Middle frontal gyrus (tissue), 1 donor: ENCODE results near the gene RPEL1.
"Not testable (repeated sequence)": the region's sequence is repeated elsewhere in the genome, so short reads cannot be mapped to it uniquely, and the experiment has no call there.

Experiments used
- DNase-seq: peaks from one replicate; pipeline ENCODE4 v3.0.0-alpha.2; 2015; ENCODE audit warnings: low spot score; ENCODE audit errors: extremely low spot score

Gene RPEL1

DNA sequence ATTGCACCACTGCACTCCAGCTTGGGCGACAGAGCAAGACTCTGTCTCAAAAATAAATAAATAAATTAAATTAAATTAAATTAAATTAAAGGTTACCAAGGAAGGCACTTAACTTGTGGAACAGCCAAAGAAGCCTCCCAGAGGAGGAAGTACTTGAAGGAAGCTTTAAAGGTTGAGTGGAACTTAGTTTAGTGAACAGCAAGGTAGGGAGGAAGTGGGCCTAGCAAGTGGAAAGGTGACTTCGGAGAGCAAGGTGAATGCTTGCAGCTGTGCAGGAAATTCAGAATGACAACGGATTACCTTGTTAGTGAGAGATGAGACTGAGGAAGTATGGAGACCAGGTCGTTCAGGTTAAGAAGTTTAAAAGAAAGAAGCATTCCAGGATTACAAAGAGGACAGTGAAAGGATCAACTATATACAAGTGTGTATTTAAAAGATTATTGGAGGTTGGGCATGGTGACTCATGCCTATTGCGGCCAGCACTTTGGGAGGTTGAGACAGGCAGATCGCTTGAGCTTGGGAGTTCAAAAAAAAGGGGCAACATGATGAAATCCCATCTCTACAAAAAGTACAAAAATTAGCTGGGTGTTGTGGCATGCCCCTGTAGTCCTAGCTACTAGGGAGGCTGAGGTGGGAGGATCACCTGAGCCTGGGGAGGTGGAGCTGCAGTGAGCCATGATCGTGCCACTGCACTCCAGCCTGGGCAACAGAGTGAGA is 12.8 kb upstream of the RPEL1 start:
- no peak for DNase-seq

DNA sequence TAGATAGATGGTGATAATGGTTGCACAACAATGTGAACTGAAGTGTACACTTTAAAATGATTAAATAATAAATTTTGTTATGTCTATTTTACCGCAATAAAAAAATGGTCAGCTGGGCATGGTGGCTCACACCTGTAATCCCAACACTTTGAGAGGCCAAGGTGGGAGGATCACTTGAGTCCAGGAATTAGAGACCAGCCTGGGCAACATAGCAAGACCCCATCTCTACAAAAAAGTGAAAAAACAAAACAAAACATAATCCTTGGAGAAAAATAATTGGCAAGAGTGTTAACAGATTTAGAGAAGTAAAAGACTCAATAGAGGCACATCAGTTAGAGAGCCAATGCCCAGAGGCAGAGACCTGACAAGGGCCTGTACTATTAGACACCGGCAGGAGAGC is 9.9 kb upstream of the RPEL1 start:
- DNase-seq, result no peak

DNA sequence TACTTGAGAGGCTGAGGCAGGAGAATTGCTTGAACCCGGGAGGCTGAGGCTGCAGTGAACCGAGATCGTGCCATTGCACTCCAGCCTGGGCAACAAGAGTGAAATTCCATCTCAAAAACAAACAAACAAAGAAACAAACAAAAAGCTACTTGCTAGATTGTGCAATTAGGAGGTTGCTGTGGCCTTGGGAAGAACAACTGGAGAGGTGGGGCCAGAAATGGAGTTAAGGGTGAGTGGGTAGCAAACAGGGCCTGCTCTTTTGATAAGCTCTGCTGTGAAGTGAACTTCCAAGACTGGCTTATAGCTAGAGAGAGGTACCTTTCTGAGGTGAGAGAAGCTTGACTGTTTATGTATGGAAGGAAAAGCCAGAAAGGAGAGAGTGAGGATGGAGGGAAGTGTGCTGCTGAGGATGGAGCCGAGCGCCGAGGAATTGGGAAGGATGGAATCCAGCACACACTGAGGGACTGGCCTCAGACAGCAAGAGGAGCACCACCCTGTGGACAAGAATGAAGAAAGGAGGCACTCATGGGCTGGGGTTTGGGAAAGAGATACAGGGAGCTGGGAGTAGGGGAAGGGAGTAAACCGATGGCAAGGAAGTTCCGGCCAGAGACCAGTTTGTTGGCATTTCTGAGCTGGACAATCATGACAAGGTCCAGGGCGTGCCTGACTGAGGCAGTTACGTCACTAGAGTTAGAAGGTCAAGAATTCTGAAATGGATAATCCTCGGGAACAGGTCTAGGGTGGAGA is 7.0 kb upstream of the RPEL1 start:
- DNase-seq, result no peak

DNA sequence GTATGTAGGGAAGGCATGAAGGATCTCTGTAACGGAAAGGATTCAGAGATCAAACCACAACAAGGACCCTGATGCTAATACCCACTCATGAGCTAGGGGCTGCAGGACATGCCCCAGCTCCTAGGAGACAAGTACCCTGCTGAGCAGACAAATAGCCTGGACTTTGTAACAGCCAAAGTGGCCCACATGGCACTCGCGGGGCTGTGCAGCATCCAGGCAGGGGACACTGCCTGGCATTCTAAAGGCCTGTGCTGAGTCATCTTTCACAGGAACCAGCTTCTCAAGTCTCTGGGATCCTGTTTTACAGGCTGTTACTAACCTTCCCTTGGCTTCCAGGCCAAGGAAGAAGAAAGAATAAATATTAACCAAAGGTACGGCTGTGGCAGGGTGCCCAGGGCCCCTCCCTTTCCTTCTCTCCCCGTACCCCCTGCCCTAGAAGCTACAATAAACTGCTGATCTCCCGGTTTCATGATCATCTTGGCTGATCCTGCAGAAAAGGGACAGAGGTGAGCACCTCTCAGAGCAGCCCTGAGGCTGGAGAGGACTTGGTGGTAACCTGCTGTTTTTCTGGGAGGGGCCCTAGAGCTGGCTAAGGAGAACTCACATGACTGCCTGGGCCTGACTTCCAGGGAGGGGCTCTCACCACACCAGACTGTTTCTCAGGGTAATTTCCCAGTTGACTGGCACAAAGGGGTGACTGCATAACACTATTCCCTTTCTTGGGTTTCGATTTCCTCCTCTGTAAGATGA is 4.2 kb upstream of the RPEL1 start:
- DNase-seq, result no peak

DNA sequence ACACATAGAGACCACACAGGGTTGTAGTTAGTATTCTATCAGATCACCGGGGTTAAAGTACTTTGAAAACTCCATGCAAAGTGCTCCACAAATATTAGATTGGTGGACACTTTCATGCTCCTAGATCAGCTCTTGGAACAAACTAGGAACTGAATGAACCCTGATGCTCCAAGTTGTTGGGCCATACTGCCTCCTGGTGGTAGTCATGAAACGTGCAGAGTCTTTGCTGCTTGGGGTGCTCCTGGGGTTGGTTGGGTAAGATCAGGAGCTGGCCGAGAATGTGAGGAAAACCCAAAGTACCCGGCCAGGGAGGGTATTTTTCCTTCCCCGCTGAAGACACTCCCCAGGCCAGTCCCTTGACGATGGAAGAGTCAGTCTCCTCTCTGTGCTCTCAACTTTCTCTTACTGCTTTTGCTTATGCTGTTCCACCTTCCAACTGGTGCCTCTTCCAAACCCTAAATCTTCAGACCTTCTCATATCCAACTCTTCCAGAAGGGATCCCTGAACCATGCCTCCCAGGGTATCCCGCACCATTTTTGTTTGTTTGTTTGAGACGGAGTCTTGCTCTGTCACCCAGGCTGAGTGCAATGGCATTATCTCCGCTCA is 918 bp upstream of the RPEL1 start:
- DNase-seq, result peak; percentile 64

DNA sequence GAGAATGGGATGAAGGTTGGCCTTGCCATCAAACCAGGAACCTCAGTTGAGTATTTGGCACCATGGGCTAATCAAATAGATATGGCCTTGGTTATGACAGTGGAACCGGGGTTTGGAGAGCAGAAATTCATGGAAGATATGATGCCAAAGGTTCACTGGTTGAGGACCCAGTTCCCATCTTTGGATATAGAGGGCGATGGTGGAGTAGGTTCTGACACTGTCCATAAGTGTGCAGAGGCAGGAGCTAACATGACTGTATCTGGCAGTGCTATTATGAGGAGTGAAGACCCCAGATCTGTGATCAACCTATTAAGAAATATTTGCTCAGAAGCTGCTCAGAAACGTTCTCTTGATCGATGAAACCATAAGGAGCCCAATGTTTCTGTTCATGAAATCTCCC is 637 bp downstream of the RPEL1 start:
- DNase-seq, result no peak

DNA sequence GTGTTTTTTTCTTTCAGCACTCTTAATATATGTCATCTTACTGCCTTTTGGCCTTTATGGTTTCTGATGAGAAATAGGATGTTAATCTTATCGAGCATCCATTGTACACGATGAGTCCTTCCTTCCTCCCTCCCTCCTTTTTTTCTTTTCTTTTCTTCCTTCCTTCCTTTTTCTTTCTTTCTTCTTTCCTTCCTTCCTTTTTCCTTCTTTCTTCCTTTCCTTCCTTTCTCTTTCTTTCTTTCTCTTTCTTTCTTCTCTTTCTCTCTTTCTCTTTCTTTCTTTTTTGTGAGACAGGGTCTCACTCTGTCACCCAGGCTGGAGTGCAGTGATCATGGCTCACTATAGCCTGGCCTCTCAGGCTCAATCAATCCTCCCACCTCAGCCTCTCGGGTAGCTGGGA is 8.4 kb downstream of the RPEL1 start:
- DNase-seq, result no peak

DNA sequence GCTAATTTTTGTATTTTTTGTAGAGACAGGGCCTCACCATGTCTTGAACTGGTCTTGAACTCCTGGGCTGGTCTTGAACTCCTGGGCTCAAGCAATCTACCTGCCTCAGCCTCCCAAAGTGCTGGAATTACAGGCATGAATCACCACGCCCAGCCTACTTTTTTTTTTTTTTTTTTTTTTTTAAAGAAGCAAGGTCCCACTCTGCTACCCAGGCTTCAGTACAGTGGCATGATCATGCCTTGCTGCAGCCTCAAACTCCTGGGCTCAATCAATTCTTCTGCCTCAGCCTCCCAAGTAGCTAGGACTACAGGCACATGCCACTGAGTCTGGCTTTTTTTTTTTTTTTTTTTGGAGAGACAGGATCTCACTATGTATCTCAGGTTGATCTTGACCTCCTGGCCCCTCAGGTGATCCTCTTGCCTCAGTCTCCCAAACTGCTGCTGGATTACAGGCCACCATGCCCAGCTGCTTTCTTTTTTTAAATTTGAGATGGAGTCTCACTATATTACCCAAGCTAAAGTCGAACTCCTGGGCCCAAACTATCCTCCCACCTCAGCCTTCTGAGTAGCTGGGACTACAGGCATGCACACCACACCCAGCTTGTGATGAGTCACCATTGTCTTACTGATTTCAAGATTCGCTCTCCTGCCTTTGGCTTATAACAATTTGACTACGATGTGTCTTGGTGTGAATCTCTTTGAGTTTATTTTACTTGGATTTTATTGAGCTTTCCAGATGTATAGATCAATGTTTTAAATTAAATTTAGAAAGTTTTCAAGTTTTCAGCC is 9.0 kb downstream of the RPEL1 start:
- no peak for DNase-seq

DNA sequence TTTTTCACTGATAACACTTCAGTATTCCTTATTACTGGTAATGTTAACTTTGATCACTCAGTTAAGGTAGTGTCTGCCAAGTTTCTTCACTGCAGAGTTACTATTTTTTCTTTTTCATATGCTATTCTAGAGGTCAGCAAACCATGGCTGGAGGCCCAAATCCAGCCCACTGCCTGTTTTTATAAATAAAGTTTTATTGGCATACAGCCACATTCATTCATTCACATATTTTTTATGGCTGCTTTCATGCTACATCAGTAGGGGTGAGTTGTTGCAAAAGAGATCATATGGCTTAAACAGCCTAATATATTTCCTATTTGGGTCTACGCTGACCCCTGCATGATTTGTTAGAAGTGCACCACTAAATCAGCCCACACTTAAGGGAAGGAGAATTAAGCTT is 10.9 kb downstream of the RPEL1 start:
- no peak for DNase-seq

DNA sequence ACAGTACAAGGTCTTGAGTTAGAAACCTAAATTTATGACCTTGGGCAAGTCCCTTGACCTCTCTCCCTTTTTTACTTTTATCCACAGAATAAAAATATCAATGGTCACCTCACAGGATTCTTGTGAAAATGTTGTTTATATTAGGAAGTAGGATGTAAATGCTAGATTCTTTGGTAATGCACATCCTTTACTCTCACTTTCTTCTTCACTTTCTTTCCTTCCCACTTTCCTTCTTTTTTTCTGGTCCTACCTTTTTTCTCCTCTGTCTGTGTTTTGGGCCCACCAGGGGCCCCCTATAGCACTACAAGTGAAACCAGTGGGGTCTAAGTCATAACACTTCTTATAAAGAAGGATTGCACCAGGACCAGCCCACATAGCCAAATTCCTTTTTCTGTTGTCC is 12.1 kb downstream of the RPEL1 start:
- no peak for DNase-seq

DNA sequence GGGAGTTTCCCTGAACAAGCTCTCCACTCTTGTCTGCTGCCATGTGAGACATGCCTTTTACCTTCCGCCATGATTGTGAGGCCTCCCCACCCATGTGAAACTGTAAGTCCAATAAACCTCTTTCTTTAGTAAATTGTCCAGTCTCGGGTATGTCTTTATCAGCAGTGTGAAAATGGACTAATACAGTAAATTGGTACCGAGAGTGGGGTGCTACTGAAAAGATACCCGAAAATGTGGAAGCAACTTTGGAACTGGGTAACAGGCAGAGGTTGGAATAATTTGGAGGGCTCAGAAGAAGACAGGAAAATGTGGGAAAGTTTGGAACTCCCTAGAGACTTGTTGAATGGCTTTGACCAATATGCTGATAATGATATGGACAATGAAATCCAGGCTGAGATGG is 13.2 kb downstream of the RPEL1 start:
- not testable (repeated sequence) for DNase-seq

DNA sequence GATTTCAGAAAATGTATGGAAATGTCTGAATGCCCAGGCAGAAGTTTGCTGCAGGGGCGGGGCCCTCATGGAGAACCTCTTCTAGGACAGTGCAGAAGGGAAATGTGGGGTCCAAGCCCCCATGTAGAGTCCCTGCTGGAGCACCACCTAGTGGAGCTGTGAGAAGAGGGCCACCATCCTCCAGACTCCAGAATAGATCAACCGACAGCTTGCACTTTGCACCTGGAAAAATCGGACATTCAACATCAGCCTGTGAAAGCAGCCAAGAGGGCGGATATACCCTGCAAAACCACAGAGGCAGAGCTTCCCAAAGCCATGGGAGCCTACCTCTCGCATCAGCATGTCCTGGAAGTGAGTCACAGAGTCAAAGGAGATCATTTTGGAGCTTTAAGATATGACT is 14.3 kb downstream of the RPEL1 start:
- DNase-seq, result no peak

DNA sequence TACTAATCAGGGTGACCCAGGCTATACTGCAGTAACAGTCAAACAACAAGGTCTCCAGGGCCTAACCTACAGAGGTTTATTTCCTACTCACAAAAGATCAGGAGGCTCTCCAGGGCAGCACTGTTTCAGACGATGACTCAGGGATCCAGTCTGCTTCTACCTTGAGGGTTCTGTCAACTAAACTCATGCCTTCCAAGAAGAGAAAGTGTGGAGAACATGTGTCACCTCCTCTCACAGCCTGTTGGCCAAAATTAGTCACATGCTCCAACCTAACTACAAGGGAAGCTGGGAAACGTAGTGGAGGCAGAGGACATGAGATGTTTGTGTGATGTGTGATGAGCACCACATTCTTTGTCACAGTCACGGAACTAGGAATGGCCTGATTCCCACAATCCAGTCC is 16.5 kb downstream of the RPEL1 start:
- DNase-seq, result no peak

DNA sequence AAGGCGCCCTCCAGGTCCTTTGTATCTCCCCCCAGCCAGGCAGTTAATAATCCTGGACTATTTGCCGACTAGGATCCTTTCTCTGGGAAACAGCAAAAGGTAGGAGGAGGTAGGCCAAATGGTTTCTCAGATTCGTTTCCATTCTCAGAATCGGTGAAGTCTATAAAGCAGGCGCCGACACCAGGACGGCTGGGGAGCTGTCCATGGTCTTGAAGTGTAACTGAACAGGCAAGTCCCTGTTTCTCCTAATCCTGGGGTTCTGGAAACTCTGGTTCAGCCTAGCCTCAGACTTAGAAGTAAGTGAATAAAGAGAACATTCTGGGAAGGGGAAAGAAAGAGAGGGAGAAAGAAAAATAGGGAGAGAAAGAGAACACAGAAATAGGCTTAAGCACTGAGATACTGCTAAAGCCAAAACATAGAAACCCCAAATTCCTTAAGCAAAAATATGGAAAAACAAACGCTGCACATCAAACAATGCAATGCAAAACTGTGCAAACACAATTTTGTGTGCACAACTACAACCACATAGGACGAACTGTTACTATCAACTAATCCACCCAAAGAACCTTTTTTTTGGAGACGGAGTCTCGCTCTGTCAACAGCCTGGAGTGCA is 20.1 kb downstream of the RPEL1 start:
- no peak for DNase-seq

DNA sequence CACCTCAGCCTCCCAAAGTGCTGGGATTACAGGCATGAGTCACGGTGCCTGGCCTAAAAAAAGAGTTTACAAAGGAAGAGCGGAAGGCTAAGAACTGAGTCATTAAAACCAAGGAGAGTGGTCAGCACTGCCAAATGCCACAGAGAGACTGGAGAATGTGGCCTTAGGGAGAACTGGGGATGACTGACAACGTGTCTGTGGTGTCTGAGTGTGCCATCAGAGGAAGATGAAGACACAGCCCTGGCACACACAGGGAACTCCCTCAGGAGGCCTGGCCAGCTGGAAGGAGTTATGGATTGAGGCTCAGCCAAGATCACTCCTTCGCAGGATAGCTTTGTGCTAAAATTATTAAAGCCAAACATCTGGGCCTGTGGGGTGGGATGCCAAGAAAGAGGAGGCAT is 27.4 kb downstream of the RPEL1 start:
- DNase-seq, result peak; percentile 25

DNA sequence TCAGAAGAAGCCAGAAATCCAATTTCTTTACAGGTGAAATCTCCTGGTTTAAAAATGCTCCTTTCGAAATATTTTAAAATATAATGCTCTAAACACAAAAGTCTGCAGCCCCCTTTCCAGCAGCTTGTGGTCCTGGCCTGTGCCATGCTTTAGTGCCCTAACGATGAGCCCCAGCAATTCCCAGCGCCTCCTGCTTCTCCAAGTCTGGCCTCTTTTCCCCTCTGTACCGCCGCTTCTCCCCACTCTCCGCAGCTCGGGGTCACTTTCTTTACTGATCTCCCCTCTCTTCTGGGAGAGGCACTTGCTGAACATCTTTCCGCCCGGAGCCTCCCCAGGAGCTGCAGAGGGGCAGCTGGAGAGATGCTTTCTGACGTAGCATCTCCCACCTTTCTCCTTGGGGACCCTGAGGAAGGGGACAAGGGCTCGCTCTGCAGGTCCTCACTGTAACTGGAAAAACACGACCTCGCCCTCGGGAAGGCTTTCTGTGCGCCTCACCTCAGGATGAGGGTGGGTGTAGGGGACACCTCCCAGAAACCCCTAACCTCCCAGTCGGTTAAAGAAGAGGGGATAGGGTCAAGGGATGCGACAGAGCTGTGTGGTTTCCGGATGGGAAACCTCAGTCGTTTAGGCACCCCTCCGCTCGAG is 30.7 kb downstream of the RPEL1 start:
- no peak for DNase-seq

DNA sequence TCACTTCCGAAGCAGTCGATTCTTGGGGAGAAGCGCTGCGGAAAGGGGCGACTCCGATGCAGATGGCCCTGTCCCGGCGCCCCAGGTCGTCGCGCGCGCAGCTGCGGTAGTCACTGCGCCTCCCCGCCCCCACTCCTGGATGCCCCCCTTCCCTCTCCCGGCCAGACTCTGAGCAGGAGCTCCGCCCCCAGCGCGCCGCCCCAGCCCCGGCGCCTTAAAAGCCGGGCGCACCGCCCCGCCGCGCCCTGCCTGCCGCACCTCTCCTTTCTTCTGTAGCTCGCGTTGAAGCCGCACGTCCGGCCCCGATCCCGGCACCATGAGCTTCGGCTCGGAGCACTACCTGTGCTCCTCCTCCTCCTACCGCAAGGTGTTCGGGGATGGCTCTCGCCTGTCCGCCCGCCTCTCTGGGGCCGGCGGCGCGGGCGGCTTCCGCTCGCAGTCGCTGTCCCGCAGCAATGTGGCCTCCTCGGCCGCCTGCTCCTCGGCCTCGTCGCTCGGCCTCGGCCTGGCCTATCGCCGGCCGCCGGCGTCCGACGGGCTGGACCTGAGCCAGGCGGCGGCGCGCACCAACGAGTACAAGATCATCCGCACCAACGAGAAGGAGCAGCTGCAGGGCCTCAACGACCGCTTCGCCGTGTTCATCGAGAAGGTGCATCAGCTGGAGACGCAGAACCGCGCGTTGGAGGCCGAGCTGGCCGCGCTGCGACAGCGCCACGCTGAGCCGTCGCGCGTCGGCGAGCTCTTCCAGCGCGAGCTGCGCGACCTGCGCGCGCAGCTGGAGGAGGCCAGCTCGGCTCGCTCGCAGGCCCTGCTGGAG is 31.4 kb downstream of the RPEL1 start, which contains the start of gene INA:
Gene INA, plus strand, starts transcription at position 243 of the 817 bp plus-strand sequence. Its CDS starts 74 bp downstream, at position 317.
- peak; percentile 30 for DNase-seq

DNA sequence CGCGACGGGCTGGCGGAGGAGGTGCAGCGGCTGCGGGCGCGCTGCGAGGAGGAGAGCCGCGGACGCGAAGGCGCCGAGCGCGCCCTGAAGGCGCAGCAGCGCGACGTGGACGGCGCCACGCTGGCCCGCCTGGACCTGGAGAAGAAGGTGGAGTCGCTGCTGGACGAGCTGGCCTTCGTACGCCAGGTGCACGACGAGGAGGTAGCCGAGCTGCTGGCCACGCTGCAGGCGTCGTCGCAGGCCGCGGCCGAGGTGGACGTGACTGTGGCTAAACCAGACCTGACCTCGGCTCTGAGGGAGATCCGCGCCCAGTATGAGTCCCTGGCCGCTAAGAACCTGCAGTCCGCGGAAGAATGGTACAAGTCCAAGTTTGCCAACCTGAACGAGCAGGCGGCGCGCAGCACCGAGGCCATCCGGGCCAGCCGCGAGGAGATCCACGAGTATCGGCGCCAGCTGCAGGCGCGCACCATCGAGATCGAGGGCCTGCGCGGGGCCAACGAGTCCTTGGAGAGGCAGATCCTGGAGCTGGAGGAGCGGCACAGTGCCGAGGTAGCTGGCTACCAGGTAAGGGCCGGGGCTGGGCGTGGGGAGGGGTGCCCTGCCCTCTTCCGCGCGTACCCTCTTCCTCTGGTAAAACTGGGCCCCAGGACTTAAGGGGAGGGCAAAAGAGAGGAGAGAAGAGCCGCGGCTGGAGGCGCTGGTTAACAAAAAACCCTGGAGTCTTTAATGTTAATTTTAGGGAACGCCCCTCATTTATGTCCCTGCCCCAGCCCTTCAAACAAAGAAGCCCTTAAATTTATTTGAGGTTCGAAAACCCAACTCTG is 32.2 kb downstream of the RPEL1 start:
- no peak for DNase-seq

DNA sequence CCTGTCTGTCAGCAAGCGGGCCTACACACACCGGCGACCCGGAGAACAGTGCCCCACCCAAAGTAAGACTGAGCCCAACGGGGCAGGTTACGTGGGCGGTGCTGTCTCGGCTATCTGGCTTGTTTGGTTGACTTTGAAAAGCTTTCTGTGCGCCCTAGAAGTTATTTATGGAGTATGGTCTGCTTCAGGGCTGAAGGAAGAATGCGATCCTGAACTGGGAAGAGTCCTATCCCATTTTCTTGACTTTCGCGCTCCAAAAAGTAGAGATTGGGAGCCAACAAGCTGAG is 32.8 kb downstream of the RPEL1 start:
- no peak for DNase-seq
